HFF-Myc (cell line): ENCODE results near the gene KYAT1.

Experiments used
- DNase-seq: peaks from one replicate; pipeline ENCODE4 v3.0.0-alpha.2; 2011; ENCODE audit warnings: low read depth; ENCODE audit errors: extremely low read depth
- H3K4me3 ChIP-seq: replicated peaks from 2 replicates; pipeline ENCODE4 v1.5.1; 2011; ENCODE audit warnings: low read depth, mild to moderate bottlenecking, control low read depth, low read length
- CTCF ChIP-seq: IDR thresholded peaks from 2 replicates; pipeline ENCODE4 v1.5.1; 2012; ENCODE audit warnings: mild to moderate bottlenecking, low read depth, low read length, control low read depth; ENCODE audit errors: missing control alignments

Gene KYAT1

GRCh38 chr9:128820665-128821583, 60.8 kb downstream of the KYAT1 start:
- no peak for TF ChIP-seq CTCF
- no peak overlapping the region for H3K4me3 ChIP-seq
- DNase-seq: no peak

- no peak for TF ChIP-seq CTCF
- H3K4me3 ChIP-seq: peak overlapping the region; percentile 62
- no peak for DNase-seq
Observed at GRCh38 chr9:128819716-128820664, 61.8 kb downstream of the KYAT1 start.

- TF ChIP-seq CTCF: no peak
- DNase-seq: no peak
- peak overlapping the region; percentile 62 for H3K4me3 ChIP-seq
Observed at GRCh38 chr9:128818839-128819715, 62.7 kb downstream of the KYAT1 start.

GRCh38 chr9:128818099-128818838, 63.5 kb downstream of the KYAT1 start, which contains the start of gene ENDOG:
Gene ENDOG (plus strand): TSS chr9:128818500. CDS start chr9:128818685, 185 bp downstream.
- peak within 1 kb of the TSS; percentile 62 for H3K4me3 ChIP-seq
- peak; percentile 99 for TF ChIP-seq CTCF
- peak; percentile 88 for DNase-seq

GRCh38 chr9:128810873-128811272, 70.9 kb downstream of the KYAT1 start:
- TF ChIP-seq CTCF: no peak
- DNase-seq: no peak
- H3K4me3 ChIP-seq: no peak overlapping the region
